Neuronal stem cell (in vitro differentiated cells): ENCODE measurements around the gene RAPGEF5.

Source experiments
- DNase-seq: peaks from one replicate; pipeline ENCODE4 v3.0.0-alpha.2; 2013; ENCODE audit warnings: low spot score
- H2AFZ ChIP-seq: one replicate; pipeline ENCODE4 v1.6.1; 2013; ENCODE audit warnings: mild to moderate bottlenecking, low read length, inconsistent platforms
- H2AK5ac ChIP-seq: 2 replicates; pipeline ENCODE4 v1.6.1; 2013; ENCODE audit warnings: low read depth, mild to moderate bottlenecking, inconsistent platforms, low read length, moderate library complexity, mixed read lengths
- H2BK120ac ChIP-seq: 2 replicates; pipeline ENCODE4 v1.6.1; 2013; ENCODE audit warnings: low read depth, mild to moderate bottlenecking, inconsistent platforms, low read length, moderate library complexity, mixed read lengths
- H2BK12ac ChIP-seq: one replicate; pipeline ENCODE4 v1.6.1; 2013; ENCODE audit warnings: low read length, inconsistent platforms
- H2BK15ac ChIP-seq: 2 replicates; pipeline ENCODE4 v1.6.1; 2013; ENCODE audit warnings: mild to moderate bottlenecking, low read length, inconsistent platforms, mixed read lengths
- H2BK5ac ChIP-seq: one replicate; pipeline ENCODE4 v1.6.1; 2013; ENCODE audit warnings: inconsistent platforms, mild to moderate bottlenecking, low read length, moderate library complexity
- H3K14ac ChIP-seq: one replicate; pipeline ENCODE4 v1.6.1; 2013; ENCODE audit warnings: low read length, inconsistent platforms
- H3K18ac ChIP-seq: 2 replicates; pipeline ENCODE4 v1.6.1; 2013; ENCODE audit warnings: low read length, inconsistent platforms
- H3K23ac ChIP-seq: 2 replicates; pipeline ENCODE4 v1.6.1; 2013; ENCODE audit warnings: low read depth, mild to moderate bottlenecking, mixed read lengths, low read length, inconsistent platforms; ENCODE audit not compliant: poor library complexity
- H3K27ac ChIP-seq: replicated peaks from 3 replicates; pipeline ENCODE4 v1.5.1; 2013; ENCODE audit warnings: low read length, inconsistent platforms
- H3K27me3 ChIP-seq, 3 experiments: 2 replicates each; pipeline ENCODE4 v1.6.1; 2013; ENCODE audit warnings: low read length in 3 of 3, mild to moderate bottlenecking in 2 of 3, inconsistent platforms in 1 of 3, low read depth in 1 of 3, mixed read lengths in 1 of 3, moderate library complexity in 1 of 3; ENCODE audit not compliant: control insufficient read depth in 3 of 3, insufficient read depth in 3 of 3
- H3K36me3 ChIP-seq, 2 donors: replicated peaks in 1 of 2; 2 replicates each; pipeline ENCODE4 v1.6.1; 2013; ENCODE audit warnings: low read length in 2 of 2; ENCODE audit not compliant: control insufficient read depth in 2 of 2, insufficient read depth in 2 of 2
- H3K4ac ChIP-seq: 2 replicates; pipeline ENCODE4 v1.6.1; 2013; ENCODE audit warnings: inconsistent platforms, mild to moderate bottlenecking, low read length, moderate library complexity
- H3K4me1 ChIP-seq, 2 donors: 1 replicate in 1 of 2; 2 replicates in 1 of 2; pipeline ENCODE4 v1.6.1; 2013; ENCODE audit warnings: low read length in 2 of 2, low read depth in 1 of 2; ENCODE audit not compliant: control insufficient read depth in 2 of 2, insufficient read depth in 1 of 2
- H3K4me2 ChIP-seq: one replicate; pipeline ENCODE4 v1.6.1; 2013; ENCODE audit warnings: mild to moderate bottlenecking, low read length, inconsistent platforms; ENCODE audit not compliant: insufficient read depth, poor library complexity, severe bottlenecking
- H3K4me3 ChIP-seq, 2 donors: 2 replicates each; pipeline ENCODE4 v1.5.1; 2013; ENCODE audit warnings: low read length in 2 of 2, mild to moderate bottlenecking in 2 of 2, inconsistent platforms in 1 of 2, moderate library complexity in 1 of 2
- H3K79me1 ChIP-seq: one replicate; pipeline ENCODE4 v1.6.1; 2013; ENCODE audit warnings: low read depth, mild to moderate bottlenecking, inconsistent platforms, low read length, moderate library complexity
- H3K9ac ChIP-seq: one replicate; pipeline ENCODE4 v1.6.1; 2013; ENCODE audit warnings: mild to moderate bottlenecking, low read depth, low read length, inconsistent platforms; ENCODE audit not compliant: poor library complexity
- H3K9me3 ChIP-seq, 2 donors: replicated peaks in 1 of 2; 2 replicates each; pipeline versions ENCODE3 to v1.6.1; 2013; ENCODE audit warnings: low read length in 2 of 2, mild to moderate bottlenecking in 2 of 2, inconsistent platforms in 1 of 2, low read depth in 1 of 2, mixed read lengths in 1 of 2, moderate library complexity in 1 of 2; ENCODE audit not compliant: control insufficient read depth in 2 of 2, insufficient read depth in 1 of 2
- H4K8ac ChIP-seq: one replicate; pipeline ENCODE4 v1.6.1; 2013; ENCODE audit warnings: low read depth, mild to moderate bottlenecking, inconsistent platforms, low read length, moderate library complexity
- H4K91ac ChIP-seq: one replicate; pipeline ENCODE4 v1.6.1; 2013; ENCODE audit warnings: low read length, low read depth, mild to moderate bottlenecking, inconsistent platforms; ENCODE audit not compliant: poor library complexity
- WGBS, 2 donors: extraction: QIAGEN DNeasy Blood & Tissue Kit; methylation state at CpG; one replicate each; pipeline ENCODE4 v1.1.7; 2013; ENCODE audit warnings: missing lambda C conversion rate in 2 of 2, mixed read lengths in 1 of 2; ENCODE audit not compliant: insufficient read length in 2 of 2, insufficient replicate concordance in 1 of 2; ENCODE audit errors: extremely low coverage in 2 of 2; 5-methylcytosine and 5-hydroxymethylcytosine counted together

Gene RAPGEF5

DNA sequence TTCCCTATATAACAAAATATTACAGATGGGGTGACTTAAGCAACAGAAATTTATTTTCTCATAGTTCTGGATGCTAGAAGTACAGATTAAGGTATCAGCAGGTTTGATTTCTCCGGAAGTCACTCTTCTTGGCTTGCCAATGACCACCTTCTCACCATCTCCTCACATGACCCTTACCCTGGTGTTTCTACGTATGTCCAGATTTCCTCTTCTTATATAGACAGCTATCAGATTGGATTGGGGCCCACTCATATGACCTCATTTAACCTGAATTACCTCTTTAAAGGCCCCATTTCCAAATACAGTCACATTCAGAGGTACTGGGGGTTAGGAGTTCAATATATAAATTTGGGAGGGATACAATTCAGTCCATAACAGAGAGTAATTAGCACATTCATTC lies 17.0 kb upstream of the RAPGEF5 start:
- Histone ChIP-seq H3K36me3 (no peaks in the 10 kb centered on the region), H3K79me1 (no peaks in the 10 kb centered on the region), H2AK5ac (no peak overlapping the region), H3K4me3 (no peak overlapping the region), H2BK120ac (no peak overlapping the region), H3K4ac (no peak overlapping the region), H2BK5ac (no peak overlapping the region), H3K4me2 (no peak overlapping the region), H3K23ac (no peak overlapping the region), H2BK15ac (no peak overlapping the region), H3K14ac (no peak overlapping the region), H3K27me3 (peaks cover 0 to 27% (median 0%) of the 10 kb centered on the region in 3 experiments), H3K27ac (no peak overlapping the region), H4K8ac (no peak overlapping the region), H4K91ac (no peak overlapping the region), H2BK12ac (no peak overlapping the region), H3K9ac (no peak overlapping the region), H3K4me1 (peaks cover 0 to 3% of the 10 kb centered on the region in 2 donors), H2AFZ (no peak overlapping the region), H3K9me3 (no peaks in the 10 kb centered on the region), H3K18ac (no peak overlapping the region)
- no CpG with 5 or more reads among the region's 2 CpGs for WGBS, 2 donors
- DNase-seq: no peak

DNA sequence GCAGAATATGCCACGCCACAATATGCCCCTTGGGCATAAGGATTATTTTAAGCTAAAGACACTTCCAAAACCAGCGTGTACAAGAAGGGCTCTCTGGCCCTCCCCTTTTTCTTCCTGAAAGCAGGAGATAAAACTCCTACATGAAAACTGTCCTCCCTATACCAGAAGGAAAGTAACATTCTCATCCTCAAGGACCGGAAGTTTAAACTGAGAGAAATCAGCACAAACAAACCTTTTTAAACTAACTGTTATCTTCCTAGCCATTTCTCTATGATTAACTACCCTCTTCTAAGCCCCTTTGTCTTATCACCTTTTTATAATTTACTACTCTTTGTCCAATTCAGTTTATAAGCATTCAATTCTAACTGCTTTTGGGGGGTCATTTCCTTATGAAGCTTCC lies 16.4 kb upstream of the RAPGEF5 start:
- Histone ChIP-seq H3K14ac (no peak overlapping the region), H3K9me3 (no peaks in the 10 kb centered on the region), H3K27ac (no peak overlapping the region), H3K36me3 (no peaks in the 10 kb centered on the region), H3K4ac (no peak overlapping the region), H3K27me3 (peaks cover 0 to 27% (median 0%) of the 10 kb centered on the region in 3 experiments), H3K9ac (no peak overlapping the region), H3K18ac (no peak overlapping the region), H2BK120ac (no peak overlapping the region), H3K79me1 (no peaks in the 10 kb centered on the region), H2BK5ac (no peak overlapping the region), H4K8ac (no peak overlapping the region), H2AK5ac (no peak overlapping the region), H3K23ac (no peak overlapping the region), H3K4me3 (no peak overlapping the region), H2BK15ac (no peak overlapping the region), H3K4me1 (peaks cover 0 to 3% of the 10 kb centered on the region in 2 donors), H2AFZ (no peak overlapping the region), H3K4me2 (no peak overlapping the region), H4K91ac (no peak overlapping the region), H2BK12ac (no peak overlapping the region)
- no CpG with 5 or more reads among the region's 3 CpGs for WGBS, 2 donors
- no peak for DNase-seq

DNA sequence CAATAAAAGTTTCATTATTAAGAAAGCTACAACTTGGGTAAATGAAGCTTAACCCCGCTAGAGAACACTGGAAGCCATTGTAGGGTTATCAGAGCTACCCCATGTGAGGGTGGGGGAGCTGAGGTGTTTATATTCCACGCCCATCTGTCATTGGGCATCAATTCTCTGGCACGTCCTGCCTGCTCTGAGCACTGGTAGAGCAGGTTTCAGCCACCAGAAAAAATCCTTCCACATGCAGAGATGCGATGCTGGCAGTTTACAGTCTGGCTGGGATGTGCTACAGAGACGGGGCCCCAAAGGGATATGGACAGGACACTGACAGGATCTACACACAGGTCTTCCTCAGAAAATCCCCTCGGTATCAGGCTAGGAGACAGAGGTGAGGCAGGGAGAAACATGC lies 15.9 kb upstream of the RAPGEF5 start:
- Histone ChIP-seq H2BK5ac (no peak overlapping the region), H3K14ac (no peak overlapping the region), H2BK12ac (no peak overlapping the region), H3K4me1 (no peaks in the 10 kb centered on the region), H2BK15ac (no peak overlapping the region), H3K9ac (no peak overlapping the region), H3K23ac (no peak overlapping the region), H3K4me2 (no peak overlapping the region), H2AK5ac (no peak overlapping the region), H3K4ac (no peak overlapping the region), H3K9me3 (no peaks in the 10 kb centered on the region), H3K27ac (no peak overlapping the region), H2AFZ (no peak overlapping the region), H4K8ac (no peak overlapping the region), H3K36me3 (no peaks in the 10 kb centered on the region), H3K4me3 (no peak overlapping the region), H2BK120ac (no peak overlapping the region), H3K27me3 (peaks cover 0 to 27% (median 0%) of the 10 kb centered on the region in 3 experiments), H3K79me1 (no peaks in the 10 kb centered on the region), H3K18ac (no peak overlapping the region), H4K91ac (no peak overlapping the region)
- DNase-seq: no peak
- no CpG with 5 or more reads among the region's 6 CpGs for WGBS, 2 donors

DNA sequence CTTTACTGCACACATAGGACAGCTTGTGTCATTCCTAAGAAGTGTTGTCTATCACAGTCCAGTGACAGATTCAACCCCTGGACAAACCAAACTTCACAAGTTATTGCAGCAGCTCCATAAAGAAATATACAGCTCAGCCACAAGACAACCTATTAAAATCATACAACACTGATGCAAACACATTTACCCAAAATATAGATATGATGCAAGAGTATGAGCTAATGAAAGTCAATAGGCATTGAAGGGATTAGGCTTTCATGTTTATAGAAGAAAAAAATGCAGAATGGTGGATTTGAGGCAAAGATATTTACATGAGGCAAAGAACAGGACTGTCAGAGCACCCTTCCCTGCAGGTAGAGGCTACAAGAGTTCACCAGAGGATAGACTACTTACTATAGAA lies 14.9 kb upstream of the RAPGEF5 start:
- no peak overlapping the region for H3K23ac ChIP-seq
- H3K18ac ChIP-seq: no peak overlapping the region
- H2BK5ac ChIP-seq: no peak overlapping the region
- H2AFZ ChIP-seq: no peak overlapping the region
- no peaks in the 10 kb centered on the region for H3K9me3 ChIP-seq
- no peak overlapping the region for H2BK15ac ChIP-seq
- no peak overlapping the region for H3K14ac ChIP-seq
- no peak overlapping the region for H3K4me2 ChIP-seq
- no peak overlapping the region for H2BK12ac ChIP-seq
- no peak overlapping the region for H4K91ac ChIP-seq
- H3K4me3 ChIP-seq: no peak overlapping the region
- DNase-seq: no peak
- H2AK5ac ChIP-seq: no peak overlapping the region
- H2BK120ac ChIP-seq: no peak overlapping the region
- peaks cover 0 to 21% (median 0%) of the 10 kb centered on the region in 3 experiments for H3K27me3 ChIP-seq
- no peaks in the 10 kb centered on the region for H3K36me3 ChIP-seq
- no peak overlapping the region for H4K8ac ChIP-seq
- no peak overlapping the region for H3K9ac ChIP-seq
- no peaks in the 10 kb centered on the region for H3K79me1 ChIP-seq
- no peaks in the 10 kb centered on the region for H3K4me1 ChIP-seq
- no peak overlapping the region for H3K27ac ChIP-seq
- H3K4ac ChIP-seq: no peak overlapping the region
